ENCODE measurements around the gene SLC15A1. TPM values are rescaled to one million over a fixed set of nuclear protein-coding genes. Genes with fewer than 3 reads are reported as not detected.

The SLC15A1 gene
- total and polyA plus RNA-seq, 4 donors = 5.8 to 19.7 (median 11.6) TPM

DNA sequence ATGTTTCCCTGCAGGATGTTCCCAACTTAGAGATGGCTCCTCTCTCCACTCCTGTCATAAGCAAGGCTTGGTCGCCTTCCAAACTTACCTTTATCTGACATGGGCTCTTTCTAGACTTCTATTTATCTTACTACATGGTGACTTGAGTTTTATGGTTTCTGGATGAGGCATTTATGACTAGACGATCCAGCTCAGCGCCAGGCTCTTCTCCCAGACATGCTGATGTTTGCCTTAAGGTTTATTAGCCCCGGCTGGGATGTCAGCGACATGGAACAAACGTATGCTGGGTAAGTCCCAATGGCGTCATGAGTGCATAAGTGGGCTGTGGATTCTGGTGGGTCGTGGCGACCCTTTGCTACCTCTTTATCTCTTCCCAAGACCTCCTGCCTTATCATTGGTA is 39.8 kb upstream of the SLC15A1 start:
- H3K9me3 ChIP-seq (ENCODE audit: control insufficient read depth in 4 of 4, low read length in 3 of 4) = no peaks in the 10 kb centered on the region
- H3K4me3 ChIP-seq (ENCODE audit: low read depth in 1 of 3, low read length in 3 of 3) = no peak overlapping the region
- no peak overlapping the region for H3K27ac ChIP-seq (ENCODE audit: low read depth in 1 of 2, low read length in 2 of 2)
- WGBS = 86% methylated on average over 9 of the region's 9 CpGs
- H3K36me3 ChIP-seq (ENCODE audit: control insufficient read depth in 4 of 4, insufficient read depth in 3 of 4, low read depth in 1 of 4, low read length in 3 of 4) = peaks cover 3 to 14% (median 11%) of the 10 kb centered on the region in 4 donors
- TF ChIP-seq HNF4G (IDR thresholded peaks at IDR 0.05) = no peak
- TF ChIP-seq FOXA2 (IDR thresholded peaks at IDR 0.05) = no peak
- TF ChIP-seq, protein P1, sequence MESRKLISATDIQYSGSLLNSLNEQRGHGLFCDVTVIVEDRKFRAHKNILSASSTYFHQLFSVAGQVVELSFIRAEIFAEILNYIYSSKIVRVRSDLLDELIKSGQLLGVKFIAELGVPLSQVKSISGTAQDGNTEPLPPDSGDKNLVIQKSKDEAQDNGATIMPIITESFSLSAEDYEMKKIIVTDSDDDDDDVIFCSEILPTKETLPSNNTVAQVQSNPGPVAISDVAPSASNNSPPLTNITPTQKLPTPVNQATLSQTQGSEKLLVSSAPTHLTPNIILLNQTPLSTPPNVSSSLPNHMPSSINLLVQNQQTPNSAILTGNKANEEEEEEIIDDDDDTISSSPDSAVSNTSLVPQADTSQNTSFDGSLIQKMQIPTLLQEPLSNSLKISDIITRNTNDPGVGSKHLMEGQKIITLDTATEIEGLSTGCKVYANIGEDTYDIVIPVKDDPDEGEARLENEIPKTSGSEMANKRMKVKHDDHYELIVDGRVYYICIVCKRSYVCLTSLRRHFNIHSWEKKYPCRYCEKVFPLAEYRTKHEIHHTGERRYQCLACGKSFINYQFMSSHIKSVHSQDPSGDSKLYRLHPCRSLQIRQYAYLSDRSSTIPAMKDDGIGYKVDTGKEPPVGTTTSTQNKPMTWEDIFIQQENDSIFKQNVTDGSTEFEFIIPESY (IDR thresholded peaks at IDR 0.05) = no peak
- no peak for TF ChIP-seq NR2F2 (IDR thresholded peaks at IDR 0.05)
- TF ChIP-seq SP1 (IDR thresholded peaks at IDR 0.05) = no peak
- TF ChIP-seq, protein P2, sequence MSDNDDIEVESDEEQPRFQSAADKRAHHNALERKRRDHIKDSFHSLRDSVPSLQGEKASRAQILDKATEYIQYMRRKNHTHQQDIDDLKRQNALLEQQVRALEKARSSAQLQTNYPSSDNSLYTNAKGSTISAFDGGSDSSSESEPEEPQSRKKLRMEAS (IDR thresholded peaks at IDR 0.05) = no peak
- TF ChIP-seq GABPA (IDR thresholded peaks at IDR 0.05 in 1 of 2, conservative IDR thresholded peaks at IDR 0.05 in 1 of 2) = no peak
- no peak for TF ChIP-seq JUND (IDR thresholded peaks at IDR 0.05)
- TF ChIP-seq EGR1 (IDR thresholded peaks at IDR 0.05; ENCODE audit: low read depth in 2 of 2) = no peak
- no peak for TF ChIP-seq RXRA (IDR thresholded peaks at IDR 0.05)
- no peak for TF ChIP-seq RAD21 (IDR thresholded peaks at IDR 0.05)
- no peak for TF ChIP-seq YY1 (IDR thresholded peaks at IDR 0.05)
- no peak for TF ChIP-seq HNF4A (conservative IDR thresholded peaks at IDR 0.05)
- TF ChIP-seq TAF1 (conservative IDR thresholded peaks at IDR 0.05) = no peak
- TF ChIP-seq, protein P3, sequence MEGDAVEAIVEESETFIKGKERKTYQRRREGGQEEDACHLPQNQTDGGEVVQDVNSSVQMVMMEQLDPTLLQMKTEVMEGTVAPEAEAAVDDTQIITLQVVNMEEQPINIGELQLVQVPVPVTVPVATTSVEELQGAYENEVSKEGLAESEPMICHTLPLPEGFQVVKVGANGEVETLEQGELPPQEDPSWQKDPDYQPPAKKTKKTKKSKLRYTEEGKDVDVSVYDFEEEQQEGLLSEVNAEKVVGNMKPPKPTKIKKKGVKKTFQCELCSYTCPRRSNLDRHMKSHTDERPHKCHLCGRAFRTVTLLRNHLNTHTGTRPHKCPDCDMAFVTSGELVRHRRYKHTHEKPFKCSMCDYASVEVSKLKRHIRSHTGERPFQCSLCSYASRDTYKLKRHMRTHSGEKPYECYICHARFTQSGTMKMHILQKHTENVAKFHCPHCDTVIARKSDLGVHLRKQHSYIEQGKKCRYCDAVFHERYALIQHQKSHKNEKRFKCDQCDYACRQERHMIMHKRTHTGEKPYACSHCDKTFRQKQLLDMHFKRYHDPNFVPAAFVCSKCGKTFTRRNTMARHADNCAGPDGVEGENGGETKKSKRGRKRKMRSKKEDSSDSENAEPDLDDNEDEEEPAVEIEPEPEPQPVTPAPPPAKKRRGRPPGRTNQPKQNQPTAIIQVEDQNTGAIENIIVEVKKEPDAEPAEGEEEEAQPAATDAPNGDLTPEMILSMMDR (IDR thresholded peaks at IDR 0.05; ENCODE audit: low read depth, low read length, missing input control) = no peak
- TF ChIP-seq FOXA1 (IDR thresholded peaks at IDR 0.05) = no peak
- TF ChIP-seq, protein P4, sequence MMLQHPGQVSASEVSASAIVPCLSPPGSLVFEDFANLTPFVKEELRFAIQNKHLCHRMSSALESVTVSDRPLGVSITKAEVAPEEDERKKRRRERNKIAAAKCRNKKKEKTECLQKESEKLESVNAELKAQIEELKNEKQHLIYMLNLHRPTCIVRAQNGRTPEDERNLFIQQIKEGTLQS (IDR thresholded peaks at IDR 0.05) = no peak
- TF ChIP-seq, protein P5, sequence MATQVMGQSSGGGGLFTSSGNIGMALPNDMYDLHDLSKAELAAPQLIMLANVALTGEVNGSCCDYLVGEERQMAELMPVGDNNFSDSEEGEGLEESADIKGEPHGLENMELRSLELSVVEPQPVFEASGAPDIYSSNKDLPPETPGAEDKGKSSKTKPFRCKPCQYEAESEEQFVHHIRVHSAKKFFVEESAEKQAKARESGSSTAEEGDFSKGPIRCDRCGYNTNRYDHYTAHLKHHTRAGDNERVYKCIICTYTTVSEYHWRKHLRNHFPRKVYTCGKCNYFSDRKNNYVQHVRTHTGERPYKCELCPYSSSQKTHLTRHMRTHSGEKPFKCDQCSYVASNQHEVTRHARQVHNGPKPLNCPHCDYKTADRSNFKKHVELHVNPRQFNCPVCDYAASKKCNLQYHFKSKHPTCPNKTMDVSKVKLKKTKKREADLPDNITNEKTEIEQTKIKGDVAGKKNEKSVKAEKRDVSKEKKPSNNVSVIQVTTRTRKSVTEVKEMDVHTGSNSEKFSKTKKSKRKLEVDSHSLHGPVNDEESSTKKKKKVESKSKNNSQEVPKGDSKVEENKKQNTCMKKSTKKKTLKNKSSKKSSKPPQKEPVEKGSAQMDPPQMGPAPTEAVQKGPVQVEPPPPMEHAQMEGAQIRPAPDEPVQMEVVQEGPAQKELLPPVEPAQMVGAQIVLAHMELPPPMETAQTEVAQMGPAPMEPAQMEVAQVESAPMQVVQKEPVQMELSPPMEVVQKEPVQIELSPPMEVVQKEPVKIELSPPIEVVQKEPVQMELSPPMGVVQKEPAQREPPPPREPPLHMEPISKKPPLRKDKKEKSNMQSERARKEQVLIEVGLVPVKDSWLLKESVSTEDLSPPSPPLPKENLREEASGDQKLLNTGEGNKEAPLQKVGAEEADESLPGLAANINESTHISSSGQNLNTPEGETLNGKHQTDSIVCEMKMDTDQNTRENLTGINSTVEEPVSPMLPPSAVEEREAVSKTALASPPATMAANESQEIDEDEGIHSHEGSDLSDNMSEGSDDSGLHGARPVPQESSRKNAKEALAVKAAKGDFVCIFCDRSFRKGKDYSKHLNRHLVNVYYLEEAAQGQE (IDR thresholded peaks at IDR 0.05) = no peak
- H3K9ac ChIP-seq (ENCODE audit: low read depth in 1 of 2, low read length in 2 of 2) = no peak overlapping the region
- DNase-seq (ENCODE audit: low spot score) = no peak
- no peaks in the 10 kb centered on the region for H3K27me3 ChIP-seq (ENCODE audit: control insufficient read depth in 4 of 4, insufficient read depth in 4 of 4, low read length in 3 of 4)
- H3K4me1 ChIP-seq (ENCODE audit: control insufficient read depth in 4 of 4, insufficient read depth in 4 of 4, low read length in 3 of 4) = no peaks in the 10 kb centered on the region

All from liver (tissue), 9 donors.